Right lobe of liver (tissue), 4 donors: ENCODE measurements around the gene CENPA.

Experiments used
- POLR2A ChIP-seq: fragments of 450-650 bp; IDR thresholded peaks from one replicate; pipeline ENCODE4 v1.6.1; 2017; ENCODE audit warnings: antibody characterized with exemption, mild to moderate bottlenecking
- TF ChIP-seq, protein P1 (sequence below), 4 donors: fragments of 200-600 bp in 3 of 4; fragments of 450-650 bp in 1 of 4; IDR thresholded peaks; one replicate each; pipeline versions ENCODE4 v1.5.1 to v1.8.0; 2016 to 2022; ENCODE audit warnings: antibody characterized with exemption in 4 of 4, mild to moderate bottlenecking in 2 of 4
- donor health status: DM: no; HTN: no; CAD: no.
- donor health status: DM: no; HTN: no; CAD: no.
- donor health status: DM: no; HTN: yes; CAD: no.

DNA sequence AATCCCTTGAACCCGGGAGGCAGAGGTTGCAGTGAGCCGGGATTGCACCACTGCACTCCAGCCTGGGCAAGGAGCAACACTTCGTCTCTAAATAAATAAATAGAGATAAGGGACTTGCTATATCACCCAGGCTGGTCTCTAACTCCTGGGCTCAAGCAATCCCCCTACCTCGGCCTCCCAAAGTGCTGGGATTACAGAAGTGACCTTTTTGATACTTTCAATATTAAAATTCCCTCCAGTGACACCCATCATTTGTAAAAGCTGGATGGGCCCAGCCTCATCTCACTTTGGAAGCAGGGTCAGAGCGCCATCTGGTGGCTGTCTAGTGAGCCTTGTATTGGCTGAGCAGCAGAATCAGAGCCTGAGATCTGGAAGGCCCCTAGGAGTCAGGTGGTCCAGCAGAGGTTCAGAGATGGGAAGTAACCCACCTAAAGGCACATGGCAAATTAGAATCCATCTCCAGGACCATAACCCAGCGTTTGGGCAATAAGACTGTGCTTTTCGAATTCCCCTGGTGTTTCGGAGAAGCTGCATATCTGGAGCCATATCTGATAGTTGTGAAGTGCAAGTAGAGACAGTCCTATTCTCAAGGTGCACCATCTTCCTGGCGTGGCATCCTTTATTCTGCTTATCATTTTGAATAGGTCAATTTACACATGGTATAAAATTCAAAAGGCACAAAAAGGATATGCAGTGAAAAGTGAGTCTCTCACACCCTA is 40.1 kb upstream of the CENPA start:
- TF ChIP-seq, protein P1, sequence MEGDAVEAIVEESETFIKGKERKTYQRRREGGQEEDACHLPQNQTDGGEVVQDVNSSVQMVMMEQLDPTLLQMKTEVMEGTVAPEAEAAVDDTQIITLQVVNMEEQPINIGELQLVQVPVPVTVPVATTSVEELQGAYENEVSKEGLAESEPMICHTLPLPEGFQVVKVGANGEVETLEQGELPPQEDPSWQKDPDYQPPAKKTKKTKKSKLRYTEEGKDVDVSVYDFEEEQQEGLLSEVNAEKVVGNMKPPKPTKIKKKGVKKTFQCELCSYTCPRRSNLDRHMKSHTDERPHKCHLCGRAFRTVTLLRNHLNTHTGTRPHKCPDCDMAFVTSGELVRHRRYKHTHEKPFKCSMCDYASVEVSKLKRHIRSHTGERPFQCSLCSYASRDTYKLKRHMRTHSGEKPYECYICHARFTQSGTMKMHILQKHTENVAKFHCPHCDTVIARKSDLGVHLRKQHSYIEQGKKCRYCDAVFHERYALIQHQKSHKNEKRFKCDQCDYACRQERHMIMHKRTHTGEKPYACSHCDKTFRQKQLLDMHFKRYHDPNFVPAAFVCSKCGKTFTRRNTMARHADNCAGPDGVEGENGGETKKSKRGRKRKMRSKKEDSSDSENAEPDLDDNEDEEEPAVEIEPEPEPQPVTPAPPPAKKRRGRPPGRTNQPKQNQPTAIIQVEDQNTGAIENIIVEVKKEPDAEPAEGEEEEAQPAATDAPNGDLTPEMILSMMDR (IDR thresholded peaks at IDR 0.05), result peak; percentile 90 to 98 (median 94)
- no peak for TF ChIP-seq POLR2A
